Breast epithelium (tissue), 3 donors: ENCODE results near the gene SHLD1.

Experiments used
- POLR2A ChIP-seq: fragments of 450-650 bp; IDR thresholded peaks from one replicate; pipeline ENCODE4 v1.6.1; 2016; ENCODE audit warnings: antibody characterized with exemption, mild to moderate bottlenecking, moderate library complexity
- POLR2AphosphoS5 ChIP-seq, 3 donors: sonication (generic); formaldehyde crosslinking; IDR thresholded peaks; one replicate each; pipeline ENCODE4 v1.6.1; 2017; ENCODE audit warnings: antibody characterized with exemption in 3 of 3
- TF ChIP-seq, protein P1 (sequence below), 3 donors: fragments of 450-650 bp; IDR thresholded peaks; one replicate each; pipeline ENCODE4 v1.5.1; 2016 to 2017; ENCODE audit warnings: antibody characterized with exemption in 3 of 3, mild to moderate bottlenecking in 3 of 3, moderate library complexity in 3 of 3

DNA sequence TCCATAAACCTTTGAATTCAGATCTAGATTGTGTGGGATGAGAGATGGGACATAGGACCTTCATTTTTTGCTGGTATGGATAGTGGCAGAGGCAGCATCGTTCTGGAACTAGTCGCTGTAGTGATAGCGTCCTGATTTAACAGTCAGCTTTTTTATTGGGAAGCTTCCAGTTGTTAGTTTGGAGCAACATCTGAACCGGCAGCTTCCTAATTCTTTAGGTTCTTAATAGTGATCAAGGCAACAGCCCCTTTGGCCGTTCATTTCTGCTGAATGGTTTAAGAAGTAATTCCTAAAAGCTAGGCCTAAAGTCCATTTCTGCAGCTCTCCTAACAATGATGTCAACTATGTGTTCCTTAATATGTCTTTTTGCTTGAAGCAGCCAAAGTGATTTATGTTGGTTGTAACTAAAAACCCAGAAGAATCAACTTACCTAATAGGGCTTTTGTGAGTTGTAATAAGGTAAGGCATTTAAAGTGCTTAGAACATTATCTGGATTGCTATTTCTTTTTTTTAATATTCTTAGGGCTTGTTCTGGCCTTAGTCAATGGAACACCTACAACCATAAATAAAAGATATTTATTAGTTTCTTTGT lies 90.3 kb downstream of the SHLD1 start:
- TF ChIP-seq POLR2AphosphoS5 (IDR thresholded peaks at IDR 0.05) (no peak), POLR2A (no peak)
- TF ChIP-seq, protein P1, sequence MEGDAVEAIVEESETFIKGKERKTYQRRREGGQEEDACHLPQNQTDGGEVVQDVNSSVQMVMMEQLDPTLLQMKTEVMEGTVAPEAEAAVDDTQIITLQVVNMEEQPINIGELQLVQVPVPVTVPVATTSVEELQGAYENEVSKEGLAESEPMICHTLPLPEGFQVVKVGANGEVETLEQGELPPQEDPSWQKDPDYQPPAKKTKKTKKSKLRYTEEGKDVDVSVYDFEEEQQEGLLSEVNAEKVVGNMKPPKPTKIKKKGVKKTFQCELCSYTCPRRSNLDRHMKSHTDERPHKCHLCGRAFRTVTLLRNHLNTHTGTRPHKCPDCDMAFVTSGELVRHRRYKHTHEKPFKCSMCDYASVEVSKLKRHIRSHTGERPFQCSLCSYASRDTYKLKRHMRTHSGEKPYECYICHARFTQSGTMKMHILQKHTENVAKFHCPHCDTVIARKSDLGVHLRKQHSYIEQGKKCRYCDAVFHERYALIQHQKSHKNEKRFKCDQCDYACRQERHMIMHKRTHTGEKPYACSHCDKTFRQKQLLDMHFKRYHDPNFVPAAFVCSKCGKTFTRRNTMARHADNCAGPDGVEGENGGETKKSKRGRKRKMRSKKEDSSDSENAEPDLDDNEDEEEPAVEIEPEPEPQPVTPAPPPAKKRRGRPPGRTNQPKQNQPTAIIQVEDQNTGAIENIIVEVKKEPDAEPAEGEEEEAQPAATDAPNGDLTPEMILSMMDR (IDR thresholded peaks at IDR 0.05), result no peak
